Kidney (tissue), 14 donors: Measurements from ENCODE around the gene SCRN2. TPM values are rescaled to one million over a fixed set of nuclear protein-coding genes. Genes with fewer than 3 reads are reported as not detected.

Experiments
- DNase-seq, 5 donors: peaks; one replicate each; pipeline ENCODE4 v3.0.0-alpha.2; 2013 to 2020
- FAIRE-seq: peaks from 2 replicates; lab custom pipeline; 2012; peaks lifted over from hg19 to GRCh38; lab: Jason Lieb, UNC
- H3K27ac ChIP-seq, 2 donors: one replicate each; pipeline ENCODE4 v1.7.0; 2013; ENCODE audit warnings: low read depth in 2 of 2, low read length in 2 of 2, inconsistent platforms in 1 of 2
- H3K27me3 ChIP-seq: one replicate; pipeline ENCODE4 v1.7.1; 2013; ENCODE audit warnings: low read length, inconsistent platforms; ENCODE audit not compliant: control insufficient read depth, insufficient read depth
- H3K36me3 ChIP-seq, 3 donors: one replicate each; pipeline versions ENCODE4 v1.7.0 to v1.7.1; 2013; ENCODE audit warnings: low read length in 3 of 3, control low read depth in 1 of 3, inconsistent platforms in 1 of 3; ENCODE audit not compliant: insufficient read depth in 3 of 3, control insufficient read depth in 2 of 3
- H3K4me1 ChIP-seq, 3 donors: one replicate each; pipeline versions ENCODE4 v1.7.0 to v1.7.1; 2013; ENCODE audit warnings: low read length in 3 of 3, inconsistent platforms in 1 of 3, low read depth in 1 of 3; ENCODE audit not compliant: control insufficient read depth in 2 of 3, insufficient read depth in 2 of 3
- H3K4me3 ChIP-seq, 3 donors: one replicate each; pipeline versions ENCODE4 v1.7.0 to v1.8.1; 2013; ENCODE audit warnings: low read length in 3 of 3, control low read depth in 1 of 3, inconsistent platforms in 1 of 3
- H3K9ac ChIP-seq, 3 donors: one replicate each; pipeline versions ENCODE4 v1.7.0 to v1.7.1; 2013; ENCODE audit warnings: low read length in 3 of 3, control low read depth in 1 of 3, inconsistent platforms in 1 of 3
- H3K9me3 ChIP-seq, 3 donors: one replicate each; pipeline versions ENCODE4 v1.7.0 to v1.7.1; 2013; ENCODE audit warnings: low read length in 3 of 3, control low read depth in 1 of 3, inconsistent platforms in 1 of 3; ENCODE audit not compliant: control insufficient read depth in 2 of 3, insufficient read depth in 1 of 3
- intact Hi-C: fragments of 100-400 bp; cut with DNase I; formaldehyde crosslinking; loops from one replicate; pipeline ENCODE4 v1.11.1; 2022
- polyA plus RNA-seq: library from polyadenylated mRNA; stranded (reverse); fragments of 350-450 nt; fragmentation: Illumina TruSeq; extraction: RNeasy Lipid Tissue Mini Kit (QIAGEN cat#74804); gene quantifications from one replicate; pipeline ENCODE4 v1.2.3, GENCODE V29; 2014; ENCODE audit warnings: low read depth, low replicate concordance; ENCODE audit not compliant: insufficient read depth
- total RNA-seq: library from RNA; stranded (reverse); fragmentation: NEBNext Ultra II Directional; extraction: Animal tissue kit (Norgen Biotek cat#: 25700); gene quantifications from one replicate; pipeline ENCODE4 v1.2.1, GENCODE V29; 2021
- TF ChIP-seq, protein P1 (sequence below): IDR thresholded peaks from 3 replicates; pipeline ENCODE4 v1.5.1; 2012; ENCODE audit warnings: mild to moderate bottlenecking, moderate library complexity, borderline replicate concordance; ENCODE audit not compliant: insufficient read depth; ENCODE audit errors: extremely low read depth
- donor health status: control.
- donor health status: control.
- donor health status: control.
- donor health status: control.
- donor health status: control.
- donor health status: DM: yes; HTN: yes; CAD: no.
- donor health status: Normal renal cell carcinoma (clear cell type).

Gene SCRN2
- total and polyA plus RNA-seq, 2 donors from 2014 or later, result 40.3 to 172 TPM

GRCh38 chr17:47844814-47845715 is 4.0 kb upstream of the SCRN2 start:
- no peak overlapping the region for H3K27ac ChIP-seq
- no peaks in the 10 kb centered on the region for H3K36me3 ChIP-seq
- peak in 1 of 5 donors; percentile 53 for DNase-seq

DNA sequence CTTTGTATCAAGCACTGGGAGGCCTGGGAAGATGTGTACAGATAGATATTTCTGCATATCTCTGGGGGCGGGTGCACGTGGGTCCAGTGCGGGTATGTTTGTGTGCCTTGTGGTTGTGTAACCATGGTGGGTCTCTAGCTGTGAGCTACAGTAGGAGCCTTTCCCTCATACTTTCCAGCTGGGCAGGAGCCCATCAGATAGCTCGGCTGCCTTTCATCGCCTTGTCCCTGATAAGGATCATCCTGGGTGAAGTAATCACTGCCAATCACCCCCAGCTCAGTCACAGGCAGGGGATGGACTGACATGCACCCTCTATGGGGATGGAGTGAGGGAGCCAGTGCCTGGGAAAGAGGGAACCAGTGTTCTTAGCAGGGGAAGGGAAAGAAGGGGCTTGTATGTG is 3.2 kb upstream of the SCRN2 start:
- Histone ChIP-seq H3K9me3 (no peaks in the 10 kb centered on the region), H3K4me3 (no peak overlapping the region), H3K9ac (no peak overlapping the region), H3K4me1 (peaks cover 0 to 22% (median 14%) of the 10 kb centered on the region in 3 donors), H3K27ac (no peak overlapping the region), H3K36me3 (no peaks in the 10 kb centered on the region), H3K27me3 (peaks cover 6% of the 10 kb centered on the region)
- TF ChIP-seq, protein P1, sequence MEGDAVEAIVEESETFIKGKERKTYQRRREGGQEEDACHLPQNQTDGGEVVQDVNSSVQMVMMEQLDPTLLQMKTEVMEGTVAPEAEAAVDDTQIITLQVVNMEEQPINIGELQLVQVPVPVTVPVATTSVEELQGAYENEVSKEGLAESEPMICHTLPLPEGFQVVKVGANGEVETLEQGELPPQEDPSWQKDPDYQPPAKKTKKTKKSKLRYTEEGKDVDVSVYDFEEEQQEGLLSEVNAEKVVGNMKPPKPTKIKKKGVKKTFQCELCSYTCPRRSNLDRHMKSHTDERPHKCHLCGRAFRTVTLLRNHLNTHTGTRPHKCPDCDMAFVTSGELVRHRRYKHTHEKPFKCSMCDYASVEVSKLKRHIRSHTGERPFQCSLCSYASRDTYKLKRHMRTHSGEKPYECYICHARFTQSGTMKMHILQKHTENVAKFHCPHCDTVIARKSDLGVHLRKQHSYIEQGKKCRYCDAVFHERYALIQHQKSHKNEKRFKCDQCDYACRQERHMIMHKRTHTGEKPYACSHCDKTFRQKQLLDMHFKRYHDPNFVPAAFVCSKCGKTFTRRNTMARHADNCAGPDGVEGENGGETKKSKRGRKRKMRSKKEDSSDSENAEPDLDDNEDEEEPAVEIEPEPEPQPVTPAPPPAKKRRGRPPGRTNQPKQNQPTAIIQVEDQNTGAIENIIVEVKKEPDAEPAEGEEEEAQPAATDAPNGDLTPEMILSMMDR, result no peak
- FAIRE-seq, result no peak
- intact Hi-C loops, result loop anchor here (10.0 kb wide), 1 partner anchor 171 kb away; no protein-coding TSS in a partner anchor
- no peak for DNase-seq

More at GRCh38 chr17:47844814-47845715, 4.0 kb upstream of the SCRN2 start:
- Histone ChIP-seq H3K9ac (no peak overlapping the region), H3K4me3 (no peak overlapping the region), H3K9me3 (no peaks in the 10 kb centered on the region), H3K4me1 (peaks cover 0 to 17% (median 9%) of the 10 kb centered on the region in 3 donors), H3K27me3 (peaks cover 9% of the 10 kb centered on the region)
- FAIRE-seq, result no peak
- TF ChIP-seq, protein P1, result no peak
- intact Hi-C loops, result loop anchor here (5.0 to 10.0 kb wide), 2 partner anchors 42 to 170 kb away; no protein-coding TSS in a partner anchor

DNA sequence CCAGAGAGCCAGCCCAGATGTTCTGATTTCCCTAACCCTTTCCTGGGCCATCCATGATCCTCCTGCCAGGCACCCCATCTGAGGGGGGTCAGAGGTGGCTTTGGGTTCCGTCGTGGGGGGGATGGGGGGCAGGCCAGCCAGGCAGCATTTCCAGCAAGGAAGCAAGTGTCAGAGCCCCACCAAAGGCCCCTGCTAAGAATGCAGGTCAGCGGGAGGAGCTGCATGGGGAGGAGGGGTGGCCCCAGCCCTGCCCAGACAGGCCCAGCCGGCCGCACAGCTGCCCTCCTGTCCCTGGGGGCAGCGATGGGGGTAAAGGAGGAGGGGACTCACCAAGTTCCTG is 2.3 kb upstream of the SCRN2 start:
- Histone ChIP-seq H3K27ac (no peak overlapping the region), H3K27me3 (peaks cover 3% of the 10 kb centered on the region), H3K9ac (no peak overlapping the region), H3K4me3 (no peak overlapping the region), H3K4me1 (peaks cover 0 to 26% (median 20%) of the 10 kb centered on the region in 3 donors), H3K36me3 (peaks cover 0 to 2% (median 0%) of the 10 kb centered on the region in 3 donors), H3K9me3 (no peaks in the 10 kb centered on the region)
- DNase-seq, result no peak
- intact Hi-C loops, result loop anchor here (10.0 kb wide), 1 partner anchor 171 kb away; no protein-coding TSS in a partner anchor
- no peak for FAIRE-seq
- TF ChIP-seq, protein P1, result no peak
